H1 (cell line): ENCODE measurements around the gene SMARCA5. TPM values are rescaled to one million over a fixed set of nuclear protein-coding genes. Genes with fewer than 3 reads are reported as not detected.

Source experiments
- CTBP2 ChIP-seq: IDR thresholded peaks from 2 replicates; pipeline ENCODE4 v1.7.0; 2011; ENCODE audit warnings: borderline replicate concordance, mild to moderate bottlenecking, moderate library complexity, mixed read lengths, low read length; ENCODE audit not compliant: insufficient read depth, insufficient read length
- POLR2A ChIP-seq, 2 experiments: IDR thresholded peaks; 1 replicate in 1 of 2; 2 replicates in 1 of 2; pipeline ENCODE4 v1.6.1; 2011; ENCODE audit warnings: low read depth in 2 of 2, low read length in 2 of 2, mild to moderate bottlenecking in 2 of 2; ENCODE audit errors: control extremely low read depth in 1 of 2
- RXRA ChIP-seq: IDR thresholded peaks from 2 replicates; pipeline ENCODE4 v1.6.1; 2011; ENCODE audit warnings: low read depth, mild to moderate bottlenecking, low read length, moderate library complexity; ENCODE audit not compliant: insufficient read depth
- TAF1 ChIP-seq: IDR thresholded peaks from 2 replicates; pipeline ENCODE4 v1.6.1; 2011; ENCODE audit warnings: mild to moderate bottlenecking, low read depth, low read length
- polyA plus RNA-seq, 7 experiments: library from polyadenylated mRNA; depleted of rRNA in 3 of 7; stranded (reverse) in 5 of 7; unstranded in 2 of 7; fragments of >200 nt in 5 of 7; fragments of 200-250 nt in 2 of 7; gene quantifications; 1 replicate in 5 of 7; 2 replicates in 1 of 7; 4 replicates in 1 of 7; pipeline versions ENCODE4 v1.2.1 to v1.2.3, GENCODE V29; 2011 to 2013; ENCODE audit warnings: missing spikeins in 2 of 7, mixed read lengths in 2 of 7
- total RNA-seq: library from RNA; stranded (reverse); fragmentation: NEBNext Ultra II Directional; extraction: Animal tissue kit (Norgen Biotek cat#: 25700); gene quantifications from 2 replicates; pipeline ENCODE4 v1.2.1, GENCODE V29; 2021
- TF ChIP-seq, protein P1 (sequence below): IDR thresholded peaks from 2 replicates; pipeline ENCODE4 v1.6.1; 2012; ENCODE audit warnings: inconsistent platforms

SMARCA5 gene
- total and polyA plus RNA-seq, 2 of the 8 experiments (the other 6 are each of a cell fraction or from before 2014, with no cell fraction given), result 13.9 to 112 TPM

DNA sequence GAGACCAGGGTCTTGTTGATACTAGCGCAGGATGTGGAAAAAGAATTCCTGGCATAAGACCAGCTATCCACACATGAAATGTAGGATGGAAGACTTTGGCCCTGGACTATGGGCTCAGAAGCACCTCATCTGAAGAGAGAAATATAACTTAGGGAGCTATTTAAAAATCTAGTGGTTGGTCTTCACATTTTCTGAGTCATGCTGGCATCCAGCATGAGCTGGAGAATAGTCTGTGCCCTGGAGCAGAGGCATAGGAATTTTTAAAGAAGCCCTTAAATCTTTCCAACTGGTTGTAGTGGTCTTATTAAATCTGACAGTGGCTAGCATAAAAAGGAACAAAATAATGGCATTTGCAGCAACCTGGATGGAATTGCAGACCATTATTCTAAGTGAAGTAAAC is 86.3 kb downstream of the SMARCA5 start (continued):
- TF ChIP-seq, protein P1, sequence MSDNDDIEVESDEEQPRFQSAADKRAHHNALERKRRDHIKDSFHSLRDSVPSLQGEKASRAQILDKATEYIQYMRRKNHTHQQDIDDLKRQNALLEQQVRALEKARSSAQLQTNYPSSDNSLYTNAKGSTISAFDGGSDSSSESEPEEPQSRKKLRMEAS, result no peak
- TF ChIP-seq CTBP2 (no peak), RXRA (no peak), POLR2A (IDR thresholded peaks at IDR 0.05; ENCODE audit: control extremely low read depth in 1 of 2, low read depth in 2 of 2, low read length in 2 of 2) (no peak), TAF1 (no peak)
